ENCODE results near the gene ADD1. TPM values are rescaled to one million over a fixed set of nuclear protein-coding genes. Genes with fewer than 3 reads are reported as not detected.

Gene ADD1
- total and polyA plus RNA-seq, 4 donors: 62.2 to 142 (median 83.4) TPM

GRCh38 chr4:2941138-2942036, 97.7 kb downstream of the ADD1 start:
- TF ChIP-seq FOXA2 (IDR thresholded peaks at IDR 0.05): no peak
- TF ChIP-seq CTCF (IDR thresholded peaks at IDR 0.05; ENCODE audit: low read depth, low read length, missing input control): no peak
- TF ChIP-seq MAX (IDR thresholded peaks at IDR 0.05): no peak
- H3K9ac ChIP-seq (ENCODE audit: low read depth in 1 of 2, low read length in 2 of 2): no peak overlapping the region
- no peak overlapping the region for H3K27ac ChIP-seq (ENCODE audit: low read depth in 1 of 2, low read length in 2 of 2)
- no peaks in the 10 kb centered on the region for H3K9me3 ChIP-seq (ENCODE audit: control insufficient read depth in 4 of 4, low read length in 3 of 4)
- H3K4me1 ChIP-seq (ENCODE audit: control insufficient read depth in 4 of 4, insufficient read depth in 4 of 4, low read length in 3 of 4): peaks cover 1 to 13% (median 4%) of the 10 kb centered on the region in 4 donors
- peak; percentile 30 for DNase-seq (ENCODE audit: low spot score)
- peaks cover 34 to 74% (median 42%) of the 10 kb centered on the region in 4 donors for H3K36me3 ChIP-seq (ENCODE audit: control insufficient read depth in 4 of 4, insufficient read depth in 3 of 4, low read depth in 1 of 4, low read length in 3 of 4)
- no peaks in the 10 kb centered on the region for H3K27me3 ChIP-seq (ENCODE audit: control insufficient read depth in 4 of 4, insufficient read depth in 4 of 4, low read length in 3 of 4)
- 95% methylated on average over 24 of the region's 24 CpGs for WGBS
- H3K4me3 ChIP-seq (ENCODE audit: low read depth in 1 of 3, low read length in 3 of 3): no peak overlapping the region

GRCh38 chr4:2942037-2942531, 98.4 kb downstream of the ADD1 start:
- no peaks in the 10 kb centered on the region for H3K27me3 ChIP-seq (ENCODE audit: control insufficient read depth in 4 of 4, insufficient read depth in 4 of 4, low read length in 3 of 4)
- peaks cover 6 to 14% (median 9%) of the 10 kb centered on the region in 4 donors for H3K4me1 ChIP-seq (ENCODE audit: control insufficient read depth in 4 of 4, insufficient read depth in 4 of 4, low read length in 3 of 4)
- WGBS: 94% methylated on average over 21 of the region's 21 CpGs
- no peak overlapping the region for H3K9ac ChIP-seq (ENCODE audit: low read depth in 1 of 2, low read length in 2 of 2)
- no peak for DNase-seq (ENCODE audit: low spot score)
- no peak overlapping the region for H3K4me3 ChIP-seq (ENCODE audit: low read depth in 1 of 3, low read length in 3 of 3)
- no peak for TF ChIP-seq HNF4A (conservative IDR thresholded peaks at IDR 0.05)
- no peak for TF ChIP-seq CTCF (IDR thresholded peaks at IDR 0.05; ENCODE audit: low read depth, low read length, missing input control)
- no peak for TF ChIP-seq MAX (IDR thresholded peaks at IDR 0.05)
- no peak for TF ChIP-seq FOXA2 (IDR thresholded peaks at IDR 0.05)
- no peak for TF ChIP-seq EGR1 (IDR thresholded peaks at IDR 0.05; ENCODE audit: low read depth in 2 of 2)
- TF ChIP-seq SP1 (IDR thresholded peaks at IDR 0.05): no peak
- TF ChIP-seq ATF3 (IDR thresholded peaks at IDR 0.05): no peak
- TF ChIP-seq YY1 (IDR thresholded peaks at IDR 0.05): no peak
- TF ChIP-seq GABPA (IDR thresholded peaks at IDR 0.05 in 1 of 2, conservative IDR thresholded peaks at IDR 0.05 in 1 of 2): no peak
- no peak for TF ChIP-seq ZBTB33 (IDR thresholded peaks at IDR 0.05)
- TF ChIP-seq FOXA1 (IDR thresholded peaks at IDR 0.05): no peak
- TF ChIP-seq NR2F2 (IDR thresholded peaks at IDR 0.05): no peak
- TF ChIP-seq RAD21 (IDR thresholded peaks at IDR 0.05): no peak
- no peak for TF ChIP-seq JUND (IDR thresholded peaks at IDR 0.05)
- no peak overlapping the region for H3K27ac ChIP-seq (ENCODE audit: low read depth in 1 of 2, low read length in 2 of 2)
- no peaks in the 10 kb centered on the region for H3K9me3 ChIP-seq (ENCODE audit: control insufficient read depth in 4 of 4, low read length in 3 of 4)
- peaks cover 34 to 81% (median 42%) of the 10 kb centered on the region in 4 donors for H3K36me3 ChIP-seq (ENCODE audit: control insufficient read depth in 4 of 4, insufficient read depth in 3 of 4, low read depth in 1 of 4, low read length in 3 of 4)
